ENCODE measurements around the gene PCBP3. TPM values are rescaled to one million over a fixed set of nuclear protein-coding genes. Genes with fewer than 3 reads are reported as not detected.

PCBP3 gene
- total RNA-seq, 1 donor from 2014 or later: 11.8 TPM

DNA sequence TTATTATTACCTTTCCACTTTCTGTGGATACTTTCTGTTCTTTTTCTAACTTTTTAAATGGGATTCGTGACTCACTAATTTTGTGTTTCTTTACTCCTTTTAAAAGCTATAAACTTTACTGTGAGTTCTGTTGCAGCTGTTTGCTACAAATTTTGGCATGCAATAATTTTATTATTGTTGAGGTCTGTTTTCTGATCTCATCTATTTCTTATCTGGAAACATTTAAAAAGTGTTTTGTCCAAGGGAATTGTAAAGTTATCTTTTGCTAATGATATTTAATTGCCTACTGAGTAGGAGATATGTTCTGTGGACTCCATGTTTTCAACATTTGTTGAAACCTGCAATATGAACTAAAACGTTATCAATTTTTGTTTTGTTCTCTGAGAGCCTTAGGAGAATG, 199.9 kb downstream of the PCBP3 start:
- Mint-ChIP-seq H3K27ac (ENCODE audit: unreplicated experiment) (no peak overlapping the region), H3K9me3 (ENCODE audit: low read depth) (peaks cover 11% of the 10 kb centered on the region), H3K36me3 (ENCODE audit: low read depth) (peaks cover 10% of the 10 kb centered on the region), H3K4me1 (ENCODE audit: low read depth) (peaks cover 41% of the 10 kb centered on the region), H3K4me3 (ENCODE audit: unreplicated experiment) (no peak overlapping the region), H3K27me3 (ENCODE audit: low read depth) (no peaks in the 10 kb centered on the region)
- DNase-seq (ENCODE audit: low spot score): no peak
- TF ChIP-seq, protein P1, sequence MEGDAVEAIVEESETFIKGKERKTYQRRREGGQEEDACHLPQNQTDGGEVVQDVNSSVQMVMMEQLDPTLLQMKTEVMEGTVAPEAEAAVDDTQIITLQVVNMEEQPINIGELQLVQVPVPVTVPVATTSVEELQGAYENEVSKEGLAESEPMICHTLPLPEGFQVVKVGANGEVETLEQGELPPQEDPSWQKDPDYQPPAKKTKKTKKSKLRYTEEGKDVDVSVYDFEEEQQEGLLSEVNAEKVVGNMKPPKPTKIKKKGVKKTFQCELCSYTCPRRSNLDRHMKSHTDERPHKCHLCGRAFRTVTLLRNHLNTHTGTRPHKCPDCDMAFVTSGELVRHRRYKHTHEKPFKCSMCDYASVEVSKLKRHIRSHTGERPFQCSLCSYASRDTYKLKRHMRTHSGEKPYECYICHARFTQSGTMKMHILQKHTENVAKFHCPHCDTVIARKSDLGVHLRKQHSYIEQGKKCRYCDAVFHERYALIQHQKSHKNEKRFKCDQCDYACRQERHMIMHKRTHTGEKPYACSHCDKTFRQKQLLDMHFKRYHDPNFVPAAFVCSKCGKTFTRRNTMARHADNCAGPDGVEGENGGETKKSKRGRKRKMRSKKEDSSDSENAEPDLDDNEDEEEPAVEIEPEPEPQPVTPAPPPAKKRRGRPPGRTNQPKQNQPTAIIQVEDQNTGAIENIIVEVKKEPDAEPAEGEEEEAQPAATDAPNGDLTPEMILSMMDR (IDR thresholded peaks at IDR 0.05): no peak

GRCh38 chr21:45844181-45844580, 200.7 kb downstream of the PCBP3 start:
- TF ChIP-seq, protein P1 (IDR thresholded peaks at IDR 0.05): no peak
- peaks cover 11% of the 10 kb centered on the region for H3K9me3 Mint-ChIP-seq (ENCODE audit: low read depth)
- peaks cover 10% of the 10 kb centered on the region for H3K36me3 Mint-ChIP-seq (ENCODE audit: low read depth)
- no peak overlapping the region for H3K4me3 Mint-ChIP-seq (ENCODE audit: unreplicated experiment)
- no peaks in the 10 kb centered on the region for H3K27me3 Mint-ChIP-seq (ENCODE audit: low read depth)
- DNase-seq (ENCODE audit: low spot score): no peak
- no peak overlapping the region for H3K27ac Mint-ChIP-seq (ENCODE audit: unreplicated experiment)
- H3K4me1 Mint-ChIP-seq (ENCODE audit: low read depth): peaks cover 35% of the 10 kb centered on the region

GRCh38 chr21:45845063-45845769, 201.7 kb downstream of the PCBP3 start:
- Mint-ChIP-seq H3K27ac (ENCODE audit: unreplicated experiment) (no peak overlapping the region), H3K27me3 (ENCODE audit: low read depth) (no peaks in the 10 kb centered on the region), H3K9me3 (ENCODE audit: low read depth) (peaks cover 11% of the 10 kb centered on the region), H3K36me3 (ENCODE audit: low read depth) (peaks cover 10% of the 10 kb centered on the region), H3K4me3 (ENCODE audit: unreplicated experiment) (no peak overlapping the region), H3K4me1 (ENCODE audit: low read depth) (peaks cover 31% of the 10 kb centered on the region)
- TF ChIP-seq, protein P1 (IDR thresholded peaks at IDR 0.05): no peak
- no peak for DNase-seq (ENCODE audit: low spot score)

DNA sequence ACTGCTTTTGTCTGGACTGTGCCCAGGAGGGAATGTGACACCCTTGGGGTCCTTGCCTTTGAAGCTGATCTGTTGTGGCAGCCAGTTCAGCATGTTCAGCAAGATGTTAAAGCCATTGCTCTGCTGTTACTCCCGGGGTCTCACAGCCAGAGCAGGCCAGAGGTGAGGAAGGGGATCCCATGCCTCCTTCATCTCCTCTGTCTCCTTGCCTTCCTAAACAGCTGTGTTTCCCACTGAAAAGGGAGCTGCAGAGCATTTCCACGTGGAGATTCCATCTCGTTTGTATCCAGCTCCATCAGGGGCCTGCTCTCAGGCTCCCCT, 202.2 kb downstream of the PCBP3 start:
- H3K4me1 Mint-ChIP-seq (ENCODE audit: low read depth): peaks cover 31% of the 10 kb centered on the region
- no peak overlapping the region for H3K4me3 Mint-ChIP-seq (ENCODE audit: unreplicated experiment)
- H3K9me3 Mint-ChIP-seq (ENCODE audit: low read depth): peaks cover 11% of the 10 kb centered on the region
- no peak for DNase-seq (ENCODE audit: low spot score)
- H3K27me3 Mint-ChIP-seq (ENCODE audit: low read depth): no peaks in the 10 kb centered on the region
- H3K27ac Mint-ChIP-seq (ENCODE audit: unreplicated experiment): no peak overlapping the region
- H3K36me3 Mint-ChIP-seq (ENCODE audit: low read depth): peaks cover 10% of the 10 kb centered on the region
- TF ChIP-seq, protein P1 (IDR thresholded peaks at IDR 0.05): no peak

DNA sequence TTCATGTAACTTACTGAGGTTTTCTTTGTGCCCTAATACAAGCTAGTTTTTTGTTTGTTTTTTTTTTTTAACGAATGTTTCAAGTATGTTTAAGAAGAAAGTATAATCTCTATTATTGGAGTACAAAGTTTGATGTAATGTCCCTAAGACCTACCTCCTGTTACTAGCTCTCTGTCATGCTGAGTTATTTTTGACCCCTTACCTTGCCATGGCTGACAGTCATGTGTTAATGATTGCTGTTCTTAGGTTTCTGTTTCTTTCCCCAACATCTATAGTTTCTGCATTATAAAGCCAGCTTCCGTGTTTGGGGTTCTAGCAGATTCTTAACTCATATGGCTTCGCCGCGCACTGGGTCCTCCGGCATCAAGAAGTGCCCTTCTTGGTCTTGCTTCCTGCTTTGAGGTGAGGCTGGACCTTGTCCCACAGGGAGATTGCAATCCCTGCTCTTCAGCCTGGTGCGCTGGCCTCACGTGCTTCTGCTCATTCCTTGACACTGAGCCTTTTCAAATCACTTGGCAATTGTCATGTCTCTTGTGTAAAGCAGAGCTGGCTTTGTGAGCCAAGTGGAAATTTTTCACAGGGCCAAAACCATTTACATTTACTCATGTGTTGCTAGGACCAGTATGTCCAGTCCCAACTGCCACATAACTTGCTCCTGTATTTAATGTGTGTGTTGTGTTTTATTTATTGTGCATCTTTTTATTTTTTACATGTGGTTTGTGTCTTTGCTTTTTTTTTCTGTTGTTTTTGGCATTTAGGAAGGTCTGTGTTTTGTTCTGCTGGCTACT, 203.0 kb downstream of the PCBP3 start:
- H3K27ac Mint-ChIP-seq (ENCODE audit: unreplicated experiment): no peak overlapping the region
- TF ChIP-seq, protein P1 (IDR thresholded peaks at IDR 0.05): no peak

More for the DNA sequence above, 203.0 kb downstream of the PCBP3 start:
- H3K4me1 Mint-ChIP-seq (ENCODE audit: low read depth): peaks cover 25% of the 10 kb centered on the region
- H3K9me3 Mint-ChIP-seq (ENCODE audit: low read depth): peaks cover 5% of the 10 kb centered on the region
- peaks cover 3% of the 10 kb centered on the region for H3K36me3 Mint-ChIP-seq (ENCODE audit: low read depth)
- H3K4me3 Mint-ChIP-seq (ENCODE audit: unreplicated experiment): no peak overlapping the region
- DNase-seq (ENCODE audit: low spot score): no peak
- no peaks in the 10 kb centered on the region for H3K27me3 Mint-ChIP-seq (ENCODE audit: low read depth)

Measured in chondrocyte (in vitro differentiated cells).